ENCODE results near the gene DPY30. TPM values are rescaled to one million over a fixed set of nuclear protein-coding genes. Genes with fewer than 3 reads are reported as not detected.

The DPY30 gene
- total and polyA plus RNA-seq, 12 donors: 35.1 to 57.8 (median 43.6) TPM

- intact Hi-C loops (cut with DNase I): no loop called here
- no peaks in the 10 kb centered on the region for H3K9me3 ChIP-seq
- 93 to 94% methylated on average over 4 of the region's 4 CpGs for WGBS, 2 donors
- no peak for DNase-seq
- ATAC-seq: no peak
- H3K4me1 ChIP-seq: peaks cover 0 to 31% (median 4%) of the 10 kb centered on the region in 9 donors
- no peak overlapping the region for H3K4me3 ChIP-seq
- TF ChIP-seq, protein P1, sequence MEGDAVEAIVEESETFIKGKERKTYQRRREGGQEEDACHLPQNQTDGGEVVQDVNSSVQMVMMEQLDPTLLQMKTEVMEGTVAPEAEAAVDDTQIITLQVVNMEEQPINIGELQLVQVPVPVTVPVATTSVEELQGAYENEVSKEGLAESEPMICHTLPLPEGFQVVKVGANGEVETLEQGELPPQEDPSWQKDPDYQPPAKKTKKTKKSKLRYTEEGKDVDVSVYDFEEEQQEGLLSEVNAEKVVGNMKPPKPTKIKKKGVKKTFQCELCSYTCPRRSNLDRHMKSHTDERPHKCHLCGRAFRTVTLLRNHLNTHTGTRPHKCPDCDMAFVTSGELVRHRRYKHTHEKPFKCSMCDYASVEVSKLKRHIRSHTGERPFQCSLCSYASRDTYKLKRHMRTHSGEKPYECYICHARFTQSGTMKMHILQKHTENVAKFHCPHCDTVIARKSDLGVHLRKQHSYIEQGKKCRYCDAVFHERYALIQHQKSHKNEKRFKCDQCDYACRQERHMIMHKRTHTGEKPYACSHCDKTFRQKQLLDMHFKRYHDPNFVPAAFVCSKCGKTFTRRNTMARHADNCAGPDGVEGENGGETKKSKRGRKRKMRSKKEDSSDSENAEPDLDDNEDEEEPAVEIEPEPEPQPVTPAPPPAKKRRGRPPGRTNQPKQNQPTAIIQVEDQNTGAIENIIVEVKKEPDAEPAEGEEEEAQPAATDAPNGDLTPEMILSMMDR (IDR thresholded peaks at IDR 0.05): no peak
- no peaks in the 10 kb centered on the region for H3K36me3 ChIP-seq
- no peaks in the 10 kb centered on the region for H3K27me3 ChIP-seq
- no peak overlapping the region for H3K27ac ChIP-seq
These were observed 40.7 kb downstream of the DPY30 start for GRCh38 chr2:31998731-31999383.

DNA sequence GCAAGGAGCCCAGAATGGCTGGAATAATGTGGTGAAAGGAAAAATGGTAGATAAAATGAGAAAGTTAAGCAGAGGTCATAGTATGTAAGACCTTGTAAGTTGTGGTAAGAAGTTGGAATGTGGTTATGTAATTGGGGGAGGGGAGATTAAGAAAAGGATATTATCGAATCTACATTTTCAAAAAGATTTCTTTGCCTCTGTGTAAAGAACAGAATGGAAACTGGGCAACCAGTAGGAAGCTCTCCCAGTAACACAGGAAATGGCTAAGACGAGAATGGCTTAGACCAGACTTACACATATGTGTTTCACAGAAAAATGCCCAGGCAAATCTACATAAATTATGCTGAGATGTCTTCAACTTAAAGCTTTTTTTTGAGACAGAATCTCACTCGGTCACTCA, 42.0 kb downstream of the DPY30 start:
- Histone ChIP-seq H3K27me3 (no peaks in the 10 kb centered on the region), H3K4me3 (no peak overlapping the region), H3K27ac (no peak overlapping the region), H3K9me3 (no peaks in the 10 kb centered on the region), H3K36me3 (no peaks in the 10 kb centered on the region), H3K4me1 (peaks cover 0 to 31% (median 0%) of the 10 kb centered on the region in 9 donors)
- intact Hi-C loops (cut with DNase I): no loop called here
- TF ChIP-seq, protein P1 (IDR thresholded peaks at IDR 0.05): no peak
- WGBS, 2 donors: 72 to 81% methylated on average over 3 of the region's 3 CpGs
- no peak for DNase-seq
- no peak for ATAC-seq

GRCh38 chr2:31996571-31997150, 42.9 kb downstream of the DPY30 start:
- no peak overlapping the region for H3K27ac ChIP-seq
- TF ChIP-seq, protein P1 (IDR thresholded peaks at IDR 0.05): no peak
- intact Hi-C loops (cut with DNase I): no loop called here
- no peaks in the 10 kb centered on the region for H3K27me3 ChIP-seq
- 87 to 88% methylated on average over 6 of the region's 6 CpGs for whole genome bisulfite sequencing, 2 donors
- H3K4me1 ChIP-seq: peaks cover 0 to 31% (median 0%) of the 10 kb centered on the region in 9 donors
- no peak overlapping the region for H3K4me3 ChIP-seq
- DNase-seq: no peak
- H3K9me3 ChIP-seq: no peaks in the 10 kb centered on the region
- peak in 1 of 8 donors; percentile 24 for ATAC-seq
- H3K36me3 ChIP-seq: no peaks in the 10 kb centered on the region

- TF ChIP-seq, protein P1 (IDR thresholded peaks at IDR 0.05): no peak
- Histone ChIP-seq H3K27me3 (no peaks in the 10 kb centered on the region), H3K36me3 (no peaks in the 10 kb centered on the region), H3K4me1 (peaks cover 0 to 20% (median 11%) of the 10 kb centered on the region in 9 donors), H3K9me3 (no peaks in the 10 kb centered on the region), H3K27ac (no peak overlapping the region), H3K4me3 (no peak overlapping the region)
- no peak for ATAC-seq
- no peak for DNase-seq
- intact Hi-C loops (cut with DNase I): no loop called here
- WGBS, 2 donors: 90 to 95% methylated on average over 4 of the region's 4 CpGs
These were observed 46.7 kb downstream of the DPY30 start for GRCh38 chr2:31992934-31993333.

Data from heart right ventricle (tissue), 16 donors.